Neuronal stem cell (in vitro differentiated cells): ENCODE data around the gene SLC6A16.

Source experiments
- DNase-seq: peaks from one replicate; pipeline ENCODE4 v3.0.0-alpha.2; 2013; ENCODE audit warnings: low spot score
- H2AFZ ChIP-seq: one replicate; pipeline ENCODE4 v1.6.1; 2013; ENCODE audit warnings: mild to moderate bottlenecking, low read length, inconsistent platforms
- H2AK5ac ChIP-seq: 2 replicates; pipeline ENCODE4 v1.6.1; 2013; ENCODE audit warnings: low read depth, mild to moderate bottlenecking, inconsistent platforms, low read length, moderate library complexity, mixed read lengths
- H2BK120ac ChIP-seq: 2 replicates; pipeline ENCODE4 v1.6.1; 2013; ENCODE audit warnings: low read depth, mild to moderate bottlenecking, inconsistent platforms, low read length, moderate library complexity, mixed read lengths
- H2BK12ac ChIP-seq: one replicate; pipeline ENCODE4 v1.6.1; 2013; ENCODE audit warnings: low read length, inconsistent platforms
- H2BK15ac ChIP-seq: 2 replicates; pipeline ENCODE4 v1.6.1; 2013; ENCODE audit warnings: mild to moderate bottlenecking, low read length, inconsistent platforms, mixed read lengths
- H2BK5ac ChIP-seq: one replicate; pipeline ENCODE4 v1.6.1; 2013; ENCODE audit warnings: inconsistent platforms, mild to moderate bottlenecking, low read length, moderate library complexity
- H3K14ac ChIP-seq: one replicate; pipeline ENCODE4 v1.6.1; 2013; ENCODE audit warnings: low read length, inconsistent platforms
- H3K18ac ChIP-seq: 2 replicates; pipeline ENCODE4 v1.6.1; 2013; ENCODE audit warnings: low read length, inconsistent platforms
- H3K23ac ChIP-seq: 2 replicates; pipeline ENCODE4 v1.6.1; 2013; ENCODE audit warnings: low read depth, mild to moderate bottlenecking, mixed read lengths, low read length, inconsistent platforms; ENCODE audit not compliant: poor library complexity
- H3K27ac ChIP-seq: replicated peaks from 3 replicates; pipeline ENCODE4 v1.5.1; 2013; ENCODE audit warnings: low read length, inconsistent platforms
- H3K27me3 ChIP-seq, 3 experiments: 2 replicates each; pipeline ENCODE4 v1.6.1; 2013; ENCODE audit warnings: low read length in 3 of 3, mild to moderate bottlenecking in 2 of 3, inconsistent platforms in 1 of 3, low read depth in 1 of 3, mixed read lengths in 1 of 3, moderate library complexity in 1 of 3; ENCODE audit not compliant: control insufficient read depth in 3 of 3, insufficient read depth in 3 of 3
- H3K36me3 ChIP-seq, 2 donors: replicated peaks in 1 of 2; 2 replicates each; pipeline ENCODE4 v1.6.1; 2013; ENCODE audit warnings: low read length in 2 of 2; ENCODE audit not compliant: control insufficient read depth in 2 of 2, insufficient read depth in 2 of 2
- H3K4ac ChIP-seq: 2 replicates; pipeline ENCODE4 v1.6.1; 2013; ENCODE audit warnings: inconsistent platforms, mild to moderate bottlenecking, low read length, moderate library complexity
- H3K4me1 ChIP-seq, 2 donors: 1 replicate in 1 of 2; 2 replicates in 1 of 2; pipeline ENCODE4 v1.6.1; 2013; ENCODE audit warnings: low read length in 2 of 2, low read depth in 1 of 2; ENCODE audit not compliant: control insufficient read depth in 2 of 2, insufficient read depth in 1 of 2
- H3K4me2 ChIP-seq: one replicate; pipeline ENCODE4 v1.6.1; 2013; ENCODE audit warnings: mild to moderate bottlenecking, low read length, inconsistent platforms; ENCODE audit not compliant: insufficient read depth, poor library complexity, severe bottlenecking
- H3K4me3 ChIP-seq, 2 donors: 2 replicates each; pipeline ENCODE4 v1.5.1; 2013; ENCODE audit warnings: low read length in 2 of 2, mild to moderate bottlenecking in 2 of 2, inconsistent platforms in 1 of 2, moderate library complexity in 1 of 2
- H3K79me1 ChIP-seq: one replicate; pipeline ENCODE4 v1.6.1; 2013; ENCODE audit warnings: low read depth, mild to moderate bottlenecking, inconsistent platforms, low read length, moderate library complexity
- H3K9ac ChIP-seq: one replicate; pipeline ENCODE4 v1.6.1; 2013; ENCODE audit warnings: mild to moderate bottlenecking, low read depth, low read length, inconsistent platforms; ENCODE audit not compliant: poor library complexity
- H3K9me3 ChIP-seq, 2 donors: replicated peaks in 1 of 2; 2 replicates each; pipeline versions ENCODE3 to v1.6.1; 2013; ENCODE audit warnings: low read length in 2 of 2, mild to moderate bottlenecking in 2 of 2, inconsistent platforms in 1 of 2, low read depth in 1 of 2, mixed read lengths in 1 of 2, moderate library complexity in 1 of 2; ENCODE audit not compliant: control insufficient read depth in 2 of 2, insufficient read depth in 1 of 2
- H4K8ac ChIP-seq: one replicate; pipeline ENCODE4 v1.6.1; 2013; ENCODE audit warnings: low read depth, mild to moderate bottlenecking, inconsistent platforms, low read length, moderate library complexity
- H4K91ac ChIP-seq: one replicate; pipeline ENCODE4 v1.6.1; 2013; ENCODE audit warnings: low read length, low read depth, mild to moderate bottlenecking, inconsistent platforms; ENCODE audit not compliant: poor library complexity
- WGBS, 2 donors: extraction: QIAGEN DNeasy Blood & Tissue Kit; methylation state at CpG; one replicate each; pipeline ENCODE4 v1.1.7; 2013; ENCODE audit warnings: missing lambda C conversion rate in 2 of 2, mixed read lengths in 1 of 2; ENCODE audit not compliant: insufficient read length in 2 of 2, insufficient replicate concordance in 1 of 2; ENCODE audit errors: extremely low coverage in 2 of 2; 5-methylcytosine and 5-hydroxymethylcytosine counted together

SLC6A16 gene

DNA sequence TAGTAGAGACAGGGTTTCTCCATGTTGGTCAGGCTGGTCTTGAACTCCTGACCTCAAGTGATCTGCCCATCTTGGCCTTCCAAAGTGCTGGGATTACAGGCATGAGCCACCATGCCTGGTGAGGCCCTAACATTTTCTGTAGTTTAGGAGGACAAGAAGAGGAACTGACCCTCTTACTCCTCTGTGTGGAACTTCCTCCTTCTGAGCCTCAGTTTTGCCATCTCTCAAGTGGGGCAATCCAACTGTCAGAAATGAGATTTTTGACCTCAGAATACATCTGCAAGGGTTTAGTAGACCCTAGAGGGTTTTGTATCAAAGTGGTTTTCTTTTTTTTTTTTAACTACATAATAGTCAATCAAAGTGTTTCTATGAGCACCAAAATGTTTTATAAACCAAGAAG, 41.1 kb upstream of the SLC6A16 start:
- peaks cover 7 to 27% of the 10 kb centered on the region in 2 donors for H3K9me3 ChIP-seq
- no peak overlapping the region for H3K4me2 ChIP-seq
- no peak overlapping the region for H2AFZ ChIP-seq
- H3K79me1 ChIP-seq, result peaks cover 2% of the 10 kb centered on the region
- no peaks in the 10 kb centered on the region for H3K27me3 ChIP-seq
- no peak overlapping the region for H3K18ac ChIP-seq
- H2BK5ac ChIP-seq, result no peak overlapping the region
- no peak overlapping the region for H4K8ac ChIP-seq
- H2BK12ac ChIP-seq, result no peak overlapping the region
- H3K4me3 ChIP-seq, result no peak overlapping the region
- no peak overlapping the region for H3K4ac ChIP-seq
- no peak overlapping the region for H3K14ac ChIP-seq
- H2BK15ac ChIP-seq, result no peak overlapping the region
- no peaks in the 10 kb centered on the region for H3K36me3 ChIP-seq
- H3K9ac ChIP-seq, result no peak overlapping the region
- no peak for DNase-seq
- no peak overlapping the region for H2BK120ac ChIP-seq
- H4K91ac ChIP-seq, result no peak overlapping the region
- no peak overlapping the region for H2AK5ac ChIP-seq
- H3K27ac ChIP-seq, result no peak overlapping the region
- H3K23ac ChIP-seq, result no peak overlapping the region
- H3K4me1 ChIP-seq, result peaks cover 0 to 8% of the 10 kb centered on the region in 2 donors

DNA sequence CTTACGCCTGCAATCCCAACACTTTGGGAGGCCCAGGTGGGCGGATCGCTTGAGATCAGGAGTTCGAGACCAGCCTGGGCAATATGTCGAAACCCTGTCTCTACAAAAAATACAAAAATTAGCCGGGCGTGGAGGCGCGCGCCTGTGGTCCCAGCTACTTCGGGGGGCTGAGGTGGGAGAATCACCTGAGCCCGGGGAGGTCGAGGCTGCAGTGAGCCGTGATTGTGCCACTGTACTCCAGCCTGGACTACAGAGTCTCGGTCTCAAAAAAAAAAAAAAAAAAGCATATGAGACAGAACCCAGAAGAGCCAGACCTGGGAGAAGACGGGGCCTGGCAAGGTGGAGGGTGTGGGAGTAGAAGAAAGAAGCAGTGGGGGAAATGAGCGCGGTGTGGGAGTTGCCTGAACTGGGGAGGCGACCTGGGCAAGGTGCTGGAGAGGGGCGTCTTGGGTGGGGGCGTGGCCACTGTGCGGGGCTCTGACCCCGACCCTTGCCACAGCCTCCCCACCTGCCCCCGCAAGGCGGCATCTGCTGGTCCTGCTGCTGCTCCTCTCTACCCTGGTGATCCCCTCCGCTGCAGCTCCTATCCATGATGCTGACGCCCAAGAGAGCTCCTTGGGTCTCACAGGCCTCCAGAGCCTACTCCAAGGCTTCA, 39.2 kb upstream of the SLC6A16 start:
- WGBS, 2 donors, result no CpG with 5 or more reads among the region's 27 CpGs
- Histone ChIP-seq H2BK12ac (peak overlapping the region; percentile 73), H3K9ac (no peak overlapping the region), H3K27ac (peak overlapping the region; percentile 81), H3K27me3 (no peaks in the 10 kb centered on the region), H3K79me1 (peaks cover 10% of the 10 kb centered on the region), H2AFZ (peak overlapping the region; percentile 84), H2BK5ac (peak overlapping the region; percentile 75), H3K14ac (peak overlapping the region; percentile 38), H3K9me3 (peaks cover under 1 to 8% of the 10 kb centered on the region in 2 donors), H2BK120ac (no peak overlapping the region), H3K23ac (peak overlapping the region; percentile 17), H4K8ac (no peak overlapping the region), H3K4ac (peak overlapping the region; percentile 11), H2AK5ac (peak overlapping the region; percentile 94), H3K4me3 (peak overlapping the region; percentile 50 to 99), H2BK15ac (peak overlapping the region; percentile 75), H3K4me2 (peak overlapping the region; percentile 62), H3K18ac (peak overlapping the region; percentile 85), H3K4me1 (peaks cover 4 to 17% of the 10 kb centered on the region in 2 donors), H4K91ac (peak overlapping the region; percentile 85), H3K36me3 (peaks cover 5 to 12% of the 10 kb centered on the region in 2 donors)
- no peak for DNase-seq

GRCh38 chr19:49363268-49364082, 38.5 kb upstream of the SLC6A16 start, which contains the start of gene DKKL1:
TSS of gene DKKL1 (plus strand) at chr19:49363877. CDS start at chr19:49363999, 122 bp downstream.
- Histone ChIP-seq H3K23ac (peak within 1 kb of the TSS; percentile 17), H2AK5ac (peak within 1 kb of the TSS; percentile 94), H3K4ac (peak within 1 kb of the TSS; percentile 11), H3K36me3 (peaks cover 10 to 19% of the 10 kb centered on the region in 2 donors), H3K14ac (peak within 1 kb of the TSS; percentile 38), H3K9me3 (peaks cover under 1 to 2% of the 10 kb centered on the region in 2 donors), H3K4me2 (peak within 1 kb of the TSS; percentile 80), H4K8ac (no peak within 1 kb of the TSS), H3K79me1 (peaks cover 10% of the 10 kb centered on the region), H4K91ac (peak within 1 kb of the TSS; percentile 85), H3K18ac (peak within 1 kb of the TSS; percentile 97), H2AFZ (peak within 1 kb of the TSS; percentile 84), H3K4me1 (peaks cover 4 to 17% of the 10 kb centered on the region in 2 donors), H2BK12ac (peak within 1 kb of the TSS; percentile 73), H3K4me3 (peak within 1 kb of the TSS; percentile 76 to 99), H2BK120ac (no peak within 1 kb of the TSS), H2BK5ac (peak within 1 kb of the TSS; percentile 98), H3K27ac (peak within 1 kb of the TSS; percentile 81), H3K27me3 (no peaks in the 10 kb centered on the region), H3K9ac (peak within 1 kb of the TSS; percentile 82), H2BK15ac (peak within 1 kb of the TSS; percentile 75)
- DNase-seq, result peak; percentile 100
- WGBS, 2 donors, result no CpG with 5 or more reads among the region's 46 CpGs

- Histone ChIP-seq H2BK5ac (peak overlapping the region; percentile 98), H3K4ac (no peak overlapping the region), H2AK5ac (no peak overlapping the region), H3K27ac (peak overlapping the region; percentile 81), H2BK12ac (peak overlapping the region; percentile 11), H3K4me2 (peak overlapping the region; percentile 80), H3K18ac (peak overlapping the region; percentile 97), H3K4me3 (peak overlapping the region; percentile 76 to 99), H3K4me1 (peaks cover 4 to 17% of the 10 kb centered on the region in 2 donors), H3K79me1 (peaks cover 10% of the 10 kb centered on the region), H3K36me3 (peaks cover 11 to 25% of the 10 kb centered on the region in 2 donors), H4K8ac (no peak overlapping the region), H3K23ac (no peak overlapping the region), H2BK120ac (no peak overlapping the region), H3K9me3 (peaks cover 0 to 2% of the 10 kb centered on the region in 2 donors), H3K14ac (no peak overlapping the region), H4K91ac (no peak overlapping the region), H3K9ac (peak overlapping the region; percentile 82), H3K27me3 (no peaks in the 10 kb centered on the region), H2BK15ac (no peak overlapping the region), H2AFZ (peak overlapping the region; percentile 79)
- WGBS, 2 donors, result no CpG with 5 or more reads among the region's 14 CpGs
- DNase-seq, result peak; percentile 45
Measured at GRCh38 chr19:49362929-49363267, 37.9 kb upstream of the SLC6A16 start.
